Activated CD8-positive, alpha-beta memory T cell treated with anti-CD3 and anti-CD28 coated beads for 24 hours (primary cell): ENCODE results near the gene CCDC28A.
"Not testable (repeated sequence)": the region's sequence is repeated elsewhere in the genome, so short reads cannot be mapped to it uniquely, and the experiment has no call there.

Experiments used
- DNase-seq: peaks from one replicate; pipeline ENCODE4 v3.0.0-alpha.2; 2020

CCDC28A gene

DNA sequence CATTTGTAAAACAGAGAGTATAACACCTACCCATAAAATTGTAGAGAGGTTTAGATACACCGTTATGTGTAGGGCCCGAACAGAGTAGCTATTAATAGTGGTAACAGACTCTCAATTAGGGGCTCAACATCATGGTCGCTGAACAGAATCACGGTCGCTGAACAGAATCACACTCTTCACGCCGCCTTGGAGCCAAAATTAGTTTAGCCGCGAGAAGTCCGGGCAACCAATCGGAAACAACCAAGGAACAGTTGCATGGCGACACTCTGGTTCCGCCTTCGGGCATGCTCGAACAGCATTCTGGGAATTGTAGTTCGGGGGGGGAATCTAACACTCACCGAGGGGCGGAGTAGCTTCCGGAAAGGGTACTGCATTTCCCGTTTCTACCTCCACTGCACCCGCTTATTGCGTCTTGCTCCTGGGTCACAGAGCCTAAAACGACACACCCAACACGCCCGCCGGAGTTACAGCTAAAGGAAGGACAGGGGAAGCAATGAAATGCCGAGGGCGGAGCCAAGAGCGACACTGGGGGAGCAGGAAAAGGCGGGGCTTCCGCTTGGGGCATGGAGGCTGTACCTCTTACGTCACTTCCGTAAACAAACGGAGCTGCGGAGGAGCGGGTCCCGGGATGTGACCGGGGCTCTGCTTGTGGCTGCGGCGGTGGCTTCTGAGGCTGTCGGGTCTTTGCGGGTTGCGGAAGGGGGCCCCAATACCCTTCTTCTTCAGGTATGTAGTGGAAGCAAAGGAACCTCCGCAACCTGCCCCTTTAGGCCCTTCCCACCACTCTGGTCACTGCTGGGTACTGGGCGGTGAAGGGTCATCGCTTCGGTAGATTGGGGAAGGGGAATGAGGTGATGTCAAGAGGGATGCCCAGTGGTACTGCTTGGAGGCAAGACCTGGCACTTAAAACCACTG lies at the start of gene CCDC28A:
TSS of gene CCDC28A (plus strand) at position 593 of the 915 bp plus-strand sequence. CDS start 2,352 bp downstream, outside the sequence.
- peak; percentile 98 for DNase-seq

- no peak for DNase-seq
Measured at GRCh38 chr6:138724015-138724414, 49.6 kb upstream of the CCDC28A start.

GRCh38 chr6:138726066-138726756 lies 47.4 kb upstream of the CCDC28A start:
- no peak for DNase-seq

- no peak for DNase-seq
Measured at GRCh38 chr6:138726757-138727097, 46.8 kb upstream of the CCDC28A start.

DNA sequence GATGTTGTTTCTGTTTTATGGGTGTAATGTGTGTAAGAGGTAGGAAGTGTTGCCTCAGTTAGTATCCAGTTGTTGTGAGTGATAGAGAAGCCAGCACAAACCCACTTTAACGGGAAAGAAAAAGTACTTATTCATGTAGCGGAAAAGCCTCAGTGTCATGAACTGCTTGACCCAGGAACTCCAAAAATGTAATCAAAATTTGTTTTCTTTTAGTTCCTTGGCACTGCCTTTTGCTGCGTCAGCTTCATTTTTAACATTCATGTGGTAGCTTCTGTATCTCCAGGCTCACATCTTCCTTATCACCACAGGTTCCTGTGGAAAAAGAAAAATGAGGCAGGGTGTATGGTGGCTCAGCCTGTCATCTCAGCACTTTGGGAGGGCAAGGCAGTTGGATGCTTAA lies 46.4 kb upstream of the CCDC28A start:
- no peak for DNase-seq

DNA sequence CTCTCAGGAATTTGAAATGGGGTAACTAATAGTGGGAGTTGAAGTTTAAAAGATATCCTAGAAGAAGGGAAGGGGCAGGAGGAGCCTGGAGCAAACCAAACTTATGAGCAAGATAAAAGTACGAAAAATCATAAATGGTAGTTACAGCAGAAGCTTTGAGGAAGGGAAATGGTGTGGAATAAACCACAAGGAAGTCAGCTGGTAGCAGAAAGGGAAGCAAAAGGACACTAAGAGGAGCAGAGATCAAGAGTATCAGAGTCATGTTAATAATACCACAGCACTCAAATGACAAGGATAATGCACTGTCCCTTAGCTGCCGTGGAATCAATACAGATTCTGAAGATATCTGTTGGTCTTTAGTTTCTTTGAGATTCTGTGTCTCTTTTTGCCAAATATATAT lies 44.9 kb upstream of the CCDC28A start:
- no peak for DNase-seq

- DNase-seq: not testable (repeated sequence)
Measured at GRCh38 chr6:138730037-138730436, 43.5 kb upstream of the CCDC28A start.

GRCh38 chr6:138734585-138734984 lies 39.0 kb upstream of the CCDC28A start:
- DNase-seq: no peak

GRCh38 chr6:138736640-138737039 lies 36.9 kb upstream of the CCDC28A start:
- DNase-seq: no peak

DNA sequence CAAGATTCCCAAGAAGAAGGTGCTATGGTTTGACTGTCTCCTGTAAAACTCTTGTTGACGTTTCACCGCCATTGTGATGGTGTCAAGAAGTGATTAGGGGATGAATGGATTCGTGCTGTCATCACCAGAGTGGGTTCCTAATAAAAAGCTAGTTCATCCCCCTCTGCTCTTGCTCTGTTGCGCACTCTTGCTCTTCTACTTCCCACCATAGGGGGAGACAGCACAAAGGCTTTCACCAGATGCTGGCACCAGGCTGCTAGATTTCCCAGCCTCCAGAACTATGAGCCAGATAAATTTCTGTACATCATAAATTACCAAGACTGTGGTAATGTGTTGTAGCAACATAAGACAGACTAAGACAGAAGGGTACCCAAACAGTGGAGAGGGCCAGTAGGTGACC lies 21.6 kb upstream of the CCDC28A start:
- no peak for DNase-seq

DNA sequence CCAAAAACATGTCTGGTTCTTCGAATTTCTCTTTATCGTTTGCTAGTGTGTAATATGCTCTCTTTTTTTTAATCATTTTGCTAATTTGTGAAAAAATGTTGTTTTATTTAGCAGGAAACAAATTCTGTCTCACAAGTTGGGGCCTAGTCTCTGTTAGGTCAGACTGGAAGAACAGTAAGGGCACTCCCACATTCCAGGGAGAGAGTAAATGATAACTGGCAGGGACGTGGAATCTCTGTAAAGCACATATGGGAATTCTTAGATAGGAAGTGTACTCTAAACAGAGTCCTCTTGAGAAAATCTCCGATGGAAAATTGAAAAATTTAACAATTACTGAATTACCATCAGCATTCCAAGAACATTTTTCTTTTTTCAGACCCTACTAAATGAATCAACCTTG lies 16.4 kb upstream of the CCDC28A start:
- DNase-seq: no peak

DNA sequence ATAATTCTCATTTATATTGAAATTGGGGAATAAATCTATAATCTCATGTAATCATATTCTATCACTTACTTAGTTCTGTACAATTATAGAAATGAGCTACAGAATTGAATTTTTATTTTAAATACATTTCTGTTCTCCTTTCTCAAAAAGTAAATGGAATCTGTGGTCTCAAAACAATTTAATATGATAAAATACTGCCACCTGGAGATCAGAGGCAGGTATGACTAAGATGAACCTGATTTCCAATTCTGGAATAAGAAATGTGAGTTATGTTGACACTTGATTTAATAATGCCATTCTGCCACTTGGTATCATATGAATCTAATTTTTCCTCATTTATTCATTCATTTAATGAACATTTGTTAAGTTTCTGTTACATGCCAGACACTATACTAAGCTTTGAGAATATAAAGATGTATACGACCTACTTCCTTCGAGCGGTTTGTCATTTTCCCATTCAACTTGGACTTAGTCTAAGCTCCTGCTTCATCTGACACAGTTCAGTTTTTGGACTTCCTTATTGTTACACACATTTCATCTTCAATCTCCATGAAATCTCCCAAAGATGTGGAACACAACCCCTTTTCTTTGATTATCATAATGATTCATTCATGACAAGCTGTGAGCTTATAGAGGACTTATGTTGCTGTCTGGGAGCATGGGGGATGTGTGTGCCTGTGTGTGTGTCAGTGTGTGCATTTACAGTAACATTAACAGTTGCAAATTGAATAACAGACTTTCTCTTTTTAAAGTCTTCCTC lies 7.5 kb upstream of the CCDC28A start:
- DNase-seq: no peak

DNA sequence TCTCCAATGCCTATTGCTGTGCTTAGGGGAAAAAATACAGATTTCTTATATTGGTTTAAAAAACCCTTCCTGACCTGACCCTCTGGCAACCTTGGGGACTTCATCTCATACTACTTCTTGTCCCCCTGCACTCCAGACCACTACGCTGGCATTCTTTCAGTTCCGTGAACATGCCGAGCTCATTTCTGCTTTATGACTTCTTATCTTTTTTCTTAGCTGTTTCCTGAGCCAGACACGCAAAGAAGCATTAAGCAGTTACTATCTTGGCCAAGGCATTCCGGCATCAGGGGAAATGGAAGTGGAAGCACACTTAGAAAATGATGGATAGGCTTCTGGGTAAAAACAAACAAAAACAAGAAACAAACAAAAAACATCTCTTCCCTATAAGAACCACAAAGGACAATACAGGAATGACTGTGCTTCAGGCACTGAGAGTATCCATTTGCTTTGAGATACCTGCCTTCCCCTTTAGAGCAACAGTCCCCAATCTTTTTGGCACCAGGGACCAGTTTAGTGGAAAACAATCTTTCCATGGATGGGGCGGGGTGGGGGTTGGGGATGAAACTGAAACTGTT lies 4.4 kb upstream of the CCDC28A start:
- no peak for DNase-seq

- DNase-seq: peak; percentile 59
Measured at GRCh38 chr6:138772596-138773176, 883 bp upstream of the CCDC28A start.

GRCh38 chr6:138774370-138774769 lies 801 bp downstream of the CCDC28A start:
- no peak for DNase-seq

DNA sequence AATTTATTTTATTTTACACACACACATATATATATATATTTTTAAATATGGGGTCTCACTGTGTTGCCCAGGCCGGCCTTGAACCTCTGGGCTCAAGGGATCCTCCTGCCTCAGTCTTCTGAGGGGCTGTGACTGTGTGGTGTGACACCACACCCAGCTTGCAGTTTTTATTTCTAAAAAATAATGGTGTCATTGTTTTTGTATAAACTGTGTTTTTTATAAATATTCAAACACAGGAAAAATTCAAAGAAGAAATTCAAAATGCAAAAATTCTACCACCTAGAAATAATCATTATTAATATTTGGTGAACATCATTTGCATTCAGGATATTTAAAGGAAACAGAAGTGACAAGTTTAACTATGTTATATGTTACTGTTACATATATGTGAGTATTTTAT lies 3.1 kb downstream of the CCDC28A start:
- no peak for DNase-seq

DNA sequence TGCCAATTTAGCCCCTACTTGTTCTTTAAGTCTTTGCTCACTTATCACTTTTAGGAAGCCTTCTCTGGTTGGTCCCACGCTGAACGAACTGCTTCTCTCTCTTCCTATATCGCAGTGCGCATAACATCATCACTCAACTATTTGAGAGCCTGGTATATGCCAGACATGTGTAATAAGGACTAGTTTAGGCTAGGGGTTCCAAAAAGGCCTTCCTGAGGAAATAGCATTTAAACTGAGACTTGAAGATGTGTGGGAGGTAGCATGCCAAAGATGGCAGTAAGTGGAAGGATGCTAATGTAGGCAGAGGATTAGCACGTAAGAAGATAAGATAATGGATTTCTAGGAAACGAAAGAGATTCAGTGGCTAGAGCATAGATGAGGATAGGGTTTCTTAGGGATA lies 4.8 kb downstream of the CCDC28A start:
- no peak for DNase-seq

DNA sequence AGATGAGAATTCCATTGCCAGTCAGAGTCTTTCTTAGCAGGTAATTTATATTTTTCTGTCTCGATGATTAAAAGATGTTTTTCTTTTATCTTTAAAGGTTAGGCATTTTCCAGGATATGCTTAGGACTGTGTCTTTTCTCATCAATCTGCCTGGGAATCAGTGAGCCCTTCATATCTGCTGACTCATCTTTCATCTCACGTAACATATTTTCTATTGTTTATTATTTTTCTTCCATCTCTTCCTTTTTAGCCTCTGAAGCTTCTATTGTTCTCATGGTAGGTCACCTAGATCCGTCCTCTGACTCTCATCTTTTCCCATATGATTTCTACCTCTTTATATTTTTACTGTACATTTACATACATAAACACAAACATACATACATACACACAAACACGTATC lies 8.7 kb downstream of the CCDC28A start:
- DNase-seq: no peak

- DNase-seq: no peak
Measured at GRCh38 chr6:138785079-138785478, 11.5 kb downstream of the CCDC28A start.

DNA sequence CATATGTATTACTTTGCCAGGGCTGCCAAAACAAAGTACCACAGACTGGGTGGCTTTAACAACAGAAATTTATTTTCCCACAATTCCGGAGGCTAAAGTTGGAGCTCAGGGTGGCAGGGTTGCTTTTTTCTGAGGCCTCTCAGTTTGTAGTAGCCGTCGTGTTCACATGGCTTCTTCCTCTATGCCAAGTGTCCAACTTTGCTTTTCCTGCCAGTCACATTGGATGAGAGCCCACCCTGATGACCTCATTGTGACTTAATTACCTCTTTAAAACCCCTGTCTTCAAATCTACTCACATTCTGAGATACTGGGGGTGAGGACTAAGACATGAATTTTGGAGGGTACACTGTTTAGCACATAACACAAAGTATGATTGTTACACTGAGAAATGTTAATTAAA lies 12.4 kb downstream of the CCDC28A start:
- DNase-seq: no peak

- DNase-seq: no peak
Measured at GRCh38 chr6:138787138-138787537, 13.6 kb downstream of the CCDC28A start.

GRCh38 chr6:138795809-138796603 lies 22.4 kb downstream of the CCDC28A start, which contains the start of gene ECT2L:
ECT2L (plus strand) TSS chr6:138796087; CDS start chr6:138813275, 17,188 bp downstream.
- DNase-seq: no peak
